Heart right ventricle (tissue), 16 donors: ENCODE measurements around the gene GLB1L3. TPM values are rescaled to one million over a fixed set of nuclear protein-coding genes. Genes with fewer than 3 reads are reported as not detected.
A peak's percentile ranks its signal among the peaks of the same experiment; 100 is the strongest.

Experiments
- ATAC-seq, 8 donors: fragments of 200-7000 bp; cut with Tn5 transposase; one replicate each; pipeline ENCODE4 v1.9.1; 2020; ENCODE audit warnings: mild to moderate bottlenecking in 8 of 8, moderate library complexity in 8 of 8, moderate number of reproducible peaks in 1 of 8
- DNase-seq, 2 donors: peaks; one replicate each; pipeline ENCODE4 v3.0.0-alpha.2; 2020
- H3K27ac ChIP-seq, 10 donors: fragments of 200-600 bp; sonication (generic) in 2 of 10; one replicate each; pipeline versions ENCODE4 v1.5.0 to v1.8.0; 2020 to 2022; ENCODE audit warnings: mild to moderate bottlenecking in 3 of 10
- H3K27me3 ChIP-seq, 7 donors: fragments of 200-600 bp; one replicate each; pipeline ENCODE4 v1.8.0; 2021 to 2022; ENCODE audit warnings: mild to moderate bottlenecking in 2 of 7
- H3K36me3 ChIP-seq, 9 donors: fragments of 200-600 bp; sonication (generic) in 1 of 9; one replicate each; pipeline versions ENCODE4 v1.5.0 to v1.8.0; 2020 to 2022; ENCODE audit warnings: mild to moderate bottlenecking in 2 of 9
- H3K4me1 ChIP-seq, 9 donors: fragments of 200-600 bp; sonication (generic) in 1 of 9; one replicate each; pipeline versions ENCODE4 v1.5.0 to v1.8.0; 2020 to 2022; ENCODE audit warnings: mild to moderate bottlenecking in 4 of 9
- H3K4me3 ChIP-seq, 10 donors: fragments of 200-600 bp; sonication (generic) in 2 of 10; one replicate each; pipeline versions ENCODE4 v1.5.0 to v1.8.0; 2020 to 2022; ENCODE audit warnings: mild to moderate bottlenecking in 7 of 10, moderate library complexity in 2 of 10
- H3K9me3 ChIP-seq, 11 donors: fragments of 200-600 bp in 10 of 11; sonication (generic) in 2 of 11; one replicate each; pipeline versions ENCODE4 v1.5.0 to v1.8.0; 2013 to 2022; ENCODE audit warnings: mild to moderate bottlenecking in 2 of 11, control low read depth in 1 of 11, moderate library complexity in 1 of 11
- whole genome bisulfite sequencing, 2 donors: extraction: QIAGEN DNeasy Blood & Tissue Kit; methylation state at CpG; one replicate each; pipeline ENCODE4 v1.1.7; 2013; ENCODE audit warnings: inconsistent platforms in 1 of 2; 5-methylcytosine and 5-hydroxymethylcytosine counted together
- intact Hi-C, 10 donors: fragments of 100-400 bp; cut with DNase I; formaldehyde crosslinking; loops; one replicate each; pipeline versions ENCODE4 v1.11.1 to v1.14.2; 2022
- polyA plus RNA-seq, 2 donors: library from polyadenylated mRNA; stranded (reverse); fragments of 200-250 nt; gene quantifications; one replicate each; pipeline ENCODE4 v1.2.3, GENCODE V29; 2013
- total RNA-seq, 10 donors: library from RNA; stranded (reverse); fragmentation: NEBNext Ultra II Directional in 3 of 10; extraction: Animal tissue kit (Norgen Biotek cat#: 25700) in 3 of 10; gene quantifications; one replicate each; pipeline versions ENCODE4 v1.2.1 to v1.2.4, GENCODE V29; 2021 to 2023
- TF ChIP-seq, protein P1 (sequence below), 9 donors: fragments of 200-600 bp; sonication (generic) in 2 of 9; IDR thresholded peaks; one replicate each; pipeline versions ENCODE4 v1.5.0 to v1.8.0; 2021 to 2022; ENCODE audit warnings: antibody characterized with exemption in 9 of 9, mild to moderate bottlenecking in 5 of 9, moderate library complexity in 1 of 9
- donor health status: Arrhythmogenic right ventricular cardiomyopathy.
- donor health status: ischemic (EF 13 %, LVEDD 7.1; RV severe dilation, severe dysfunction).
- donor health status: healthy with polysubstance abuse.
- donor health status: DM: no; HTN: yes; CAD: no.
- donor health status: DM: no; HTN: no; CAD: no.
- donor health status: ischemic (EF 25% LVEDD 6.9; RV normal size, moderate dysfunction).
- donor health status: ischemic (EF 25% LVEDD 5.7; RV mildly dilated, moderate dysfunction).
- donor health status: healthy.
- donor health status: DM: yes; HTN: yes; CAD: no.
- donor health status: Ischemic cardiomyopathy.
- donor health status: ischemic (EF 35%, LVEDD 5.7; RV mildly dilated, moderate dysfunction).
- donor health status: nonischemic (EF 11% LVEDD 7.7; RV severe dilation, severe dysfunction).
- donor health status: DM: yes; HTN: yes; CAD: no.
- donor health status: PGD.
- donor health status: ischemic (EF 29% LVEDD 5.4; RV normal size, mild dysfunction).
- donor health status: nonischemic (EF 23%, LVEDD 6.1; RV moderate dilation, normal function).

The GLB1L3 gene
- total and polyA plus RNA-seq, 12 donors = not detected

DNA sequence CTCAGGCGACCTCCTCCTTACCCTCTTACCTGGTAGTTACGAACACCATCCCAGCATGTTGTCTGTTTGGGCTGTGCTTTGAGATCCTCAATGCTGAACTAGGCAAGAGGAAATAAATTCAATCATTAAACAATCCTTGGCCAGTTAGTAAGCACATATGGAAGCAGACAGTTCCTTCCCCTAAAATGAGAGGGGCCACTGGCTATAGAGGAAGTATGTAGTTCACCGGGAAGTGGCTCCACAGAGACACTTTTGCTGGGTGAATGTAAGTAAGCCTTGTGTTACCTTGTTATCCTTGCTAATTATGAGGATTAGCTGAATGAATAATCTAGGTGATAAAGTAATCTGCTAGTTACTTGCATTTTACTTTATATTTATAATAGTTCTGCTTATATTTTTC is 25.9 kb upstream of the GLB1L3 start:
- WGBS, 2 donors = 92% methylated on average over 3 of the region's 3 CpGs
- Histone ChIP-seq H3K27ac (no peak overlapping the region), H3K4me1 (peaks cover 7 to 35% (median 25%) of the 10 kb centered on the region in 9 donors), H3K9me3 (no peaks in the 10 kb centered on the region), H3K36me3 (peaks cover 0 to 64% (median 47%) of the 10 kb centered on the region in 9 donors), H3K27me3 (no peaks in the 10 kb centered on the region), H3K4me3 (no peak overlapping the region)
- TF ChIP-seq, protein P1, sequence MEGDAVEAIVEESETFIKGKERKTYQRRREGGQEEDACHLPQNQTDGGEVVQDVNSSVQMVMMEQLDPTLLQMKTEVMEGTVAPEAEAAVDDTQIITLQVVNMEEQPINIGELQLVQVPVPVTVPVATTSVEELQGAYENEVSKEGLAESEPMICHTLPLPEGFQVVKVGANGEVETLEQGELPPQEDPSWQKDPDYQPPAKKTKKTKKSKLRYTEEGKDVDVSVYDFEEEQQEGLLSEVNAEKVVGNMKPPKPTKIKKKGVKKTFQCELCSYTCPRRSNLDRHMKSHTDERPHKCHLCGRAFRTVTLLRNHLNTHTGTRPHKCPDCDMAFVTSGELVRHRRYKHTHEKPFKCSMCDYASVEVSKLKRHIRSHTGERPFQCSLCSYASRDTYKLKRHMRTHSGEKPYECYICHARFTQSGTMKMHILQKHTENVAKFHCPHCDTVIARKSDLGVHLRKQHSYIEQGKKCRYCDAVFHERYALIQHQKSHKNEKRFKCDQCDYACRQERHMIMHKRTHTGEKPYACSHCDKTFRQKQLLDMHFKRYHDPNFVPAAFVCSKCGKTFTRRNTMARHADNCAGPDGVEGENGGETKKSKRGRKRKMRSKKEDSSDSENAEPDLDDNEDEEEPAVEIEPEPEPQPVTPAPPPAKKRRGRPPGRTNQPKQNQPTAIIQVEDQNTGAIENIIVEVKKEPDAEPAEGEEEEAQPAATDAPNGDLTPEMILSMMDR (IDR thresholded peaks at IDR 0.05) = no peak
- intact Hi-C loops = loop anchor here in 2 of 10 donors (10.0 kb wide), 2 partner anchors 185 to 205 kb away; partner anchors contain the start of gene JAM3 (in 1 of the 2)
- ATAC-seq (no peak), DNase-seq (no peak)

DNA sequence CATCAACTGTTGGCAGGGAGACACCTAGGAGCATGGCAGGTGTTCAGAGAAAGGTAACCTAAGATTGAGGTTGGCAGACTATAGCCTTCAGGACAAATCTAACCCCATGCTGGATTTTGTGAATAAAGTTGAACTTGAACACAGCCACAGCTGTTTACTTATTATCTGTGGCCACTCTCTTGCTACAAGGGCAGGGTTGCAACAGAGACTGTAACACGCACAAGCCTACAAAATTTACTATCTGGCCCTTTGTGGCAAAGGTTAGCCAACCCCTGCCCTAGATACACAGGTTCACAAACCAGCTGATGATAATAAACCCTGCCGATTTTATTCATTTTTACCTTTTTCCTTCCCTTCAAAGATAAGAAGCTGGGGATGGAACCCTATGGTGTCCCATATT is 25.5 kb upstream of the GLB1L3 start:
- no peaks in the 10 kb centered on the region for H3K27me3 ChIP-seq
- WGBS, 2 donors = 89 to 93% methylated on average over 2 of the region's 2 CpGs
- H3K4me3 ChIP-seq = no peak overlapping the region
- peaks cover 0 to 60% (median 42%) of the 10 kb centered on the region in 9 donors for H3K36me3 ChIP-seq
- DNase-seq = no peak
- H3K27ac ChIP-seq = no peak overlapping the region
- peaks cover 7 to 36% (median 25%) of the 10 kb centered on the region in 9 donors for H3K4me1 ChIP-seq
- TF ChIP-seq, protein P1 (IDR thresholded peaks at IDR 0.05) = no peak
- ATAC-seq = no peak
- no peaks in the 10 kb centered on the region for H3K9me3 ChIP-seq
- intact Hi-C loops = loop anchor here in 2 of 10 donors (10.0 kb wide), 2 partner anchors 186 to 206 kb away; partner anchors contain the start of gene JAM3 (in 1 of the 2)

DNA sequence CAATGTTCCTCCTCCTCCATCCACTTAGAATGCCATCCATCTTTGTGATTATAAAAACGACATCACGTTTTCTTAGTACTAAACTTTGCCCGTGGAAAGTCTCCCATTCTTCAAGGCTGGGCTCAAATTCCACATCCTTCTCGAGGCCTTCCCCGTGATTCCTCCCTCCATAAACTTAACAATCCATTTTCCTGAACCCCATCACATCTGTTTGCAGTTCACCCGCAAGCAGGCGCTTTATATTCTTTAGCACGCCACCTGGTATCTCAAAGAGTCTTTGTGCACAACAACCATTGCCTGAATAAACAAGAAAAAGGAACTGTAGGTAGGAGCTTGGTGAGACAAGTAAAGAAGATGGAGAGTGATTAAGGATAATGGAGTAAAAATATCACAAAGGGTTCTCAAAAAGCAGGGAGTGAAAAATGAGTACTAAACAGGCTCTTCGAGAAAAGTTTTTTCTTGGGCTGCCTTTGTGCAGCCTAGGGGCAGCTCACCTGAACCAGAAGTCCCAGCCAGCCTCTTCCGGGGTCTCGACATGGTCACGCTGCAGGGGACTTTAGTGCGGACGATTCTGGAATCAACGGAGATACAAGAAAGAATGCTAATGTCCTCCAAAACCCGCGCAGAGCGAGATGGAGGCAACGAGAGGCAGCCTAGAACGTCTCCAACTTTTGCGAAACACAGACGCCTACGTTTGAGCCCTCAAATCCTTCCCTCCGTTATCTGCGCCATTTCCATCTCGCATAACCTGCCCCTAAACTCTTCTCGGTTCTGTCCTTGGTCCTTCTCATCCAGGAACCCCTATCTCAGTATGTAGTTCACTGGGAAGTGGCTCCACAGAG is 23.6 kb upstream of the GLB1L3 start:
- peak overlapping the region; percentile 82 to 97 (median 93) for H3K4me3 ChIP-seq
- H3K4me1 ChIP-seq = peaks cover 7 to 36% (median 25%) of the 10 kb centered on the region in 9 donors
- H3K27me3 ChIP-seq = no peaks in the 10 kb centered on the region
- DNase-seq = peak in 1 of 2 donors; percentile 18
- no peaks in the 10 kb centered on the region for H3K9me3 ChIP-seq
- peak in 6 of 8 donors; percentile 1 to 32 (median 26) for ATAC-seq
- TF ChIP-seq, protein P1 (IDR thresholded peaks at IDR 0.05) = no peak
- 8 to 9% methylated on average over 27 of the region's 27 CpGs for WGBS, 2 donors
- H3K36me3 ChIP-seq = peaks cover 0 to 52% (median 25%) of the 10 kb centered on the region in 9 donors
- H3K27ac ChIP-seq = peak overlapping the region in 9 of 10 donors; percentile 59 to 86 (median 80)
- intact Hi-C loops = loop anchor here in 5 of 10 donors (1.0 to 10.0 kb wide), 4 partner anchors 28 to 208 kb away; partner anchors contain the start of genes VPS26B (in 5 of the 5) and JAM3 (in 1 of the 5)

DNA sequence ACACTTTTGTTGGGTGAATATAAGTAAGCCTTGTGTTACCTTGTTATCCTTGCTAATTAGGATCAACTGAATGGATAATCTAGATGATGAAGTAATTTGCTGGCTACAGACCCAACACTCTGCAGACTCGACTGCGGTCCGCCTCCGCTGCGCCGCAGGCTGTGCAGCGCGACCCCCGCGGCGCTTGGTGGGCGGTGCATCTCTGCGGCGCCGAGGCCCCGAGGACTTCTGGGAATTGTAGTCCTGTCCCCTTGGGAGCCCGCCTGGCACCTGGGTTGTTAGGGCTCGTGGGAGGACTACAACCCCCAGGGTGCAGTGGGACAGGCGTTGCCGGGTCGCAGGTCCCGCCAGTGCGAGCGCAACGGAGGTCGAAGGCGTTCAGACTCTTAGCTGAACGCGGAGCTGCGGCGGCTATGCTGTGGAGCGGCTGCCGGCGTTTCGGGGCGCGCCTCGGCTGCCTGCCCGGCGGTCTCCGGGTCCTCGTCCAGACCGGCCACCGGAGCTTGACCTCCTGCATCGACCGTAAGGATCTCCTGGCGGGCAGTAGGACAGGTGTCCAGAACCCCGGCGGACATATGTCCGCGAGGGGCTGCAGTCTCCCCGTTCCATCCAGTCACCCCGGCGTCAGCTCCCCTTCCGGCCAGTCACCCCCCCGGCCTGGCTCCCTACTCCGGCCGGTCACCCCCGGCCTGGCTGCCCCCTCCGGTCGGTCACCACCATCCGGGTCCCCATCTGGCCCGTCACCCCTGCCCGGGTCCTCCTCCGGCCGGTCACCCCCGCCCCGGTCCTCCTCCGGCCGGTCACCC is 22.8 kb upstream of the GLB1L3 start, which contains the start of the genes ACAD8 and THYN1:
Gene ACAD8 (plus strand): TSS at position 381 of the 806 bp plus-strand sequence. CDS start 33 bp downstream, at position 414.
Gene THYN1 (minus strand): TSS at position 165 of the 806 bp plus-strand sequence. CDS start 470 bp downstream, outside the sequence.
- no peaks in the 10 kb centered on the region for H3K9me3 ChIP-seq
- H3K27ac ChIP-seq = peak within 1 kb of the TSS; percentile 16 to 86 (median 80)
- TF ChIP-seq, protein P1 (IDR thresholded peaks at IDR 0.05) = peak in 8 of 9 donors; percentile 12 to 64 (median 48)
- no peaks in the 10 kb centered on the region for H3K27me3 ChIP-seq
- peak within 1 kb of the TSS; percentile 82 to 97 (median 93) for H3K4me3 ChIP-seq
- intact Hi-C loops = loop anchor here in 5 of 10 donors (1.0 to 10.0 kb wide), 4 partner anchors 29 to 209 kb away; partner anchors contain the start of genes VPS26B (in 5 of the 5) and JAM3 (in 1 of the 5)
- 1% methylated on average over 69 to 70 of the region's 70 CpGs for WGBS, 2 donors
- H3K36me3 ChIP-seq = peaks cover 0 to 52% (median 20%) of the 10 kb centered on the region in 9 donors
- DNase-seq (peak; percentile 96 to 98), ATAC-seq (peak; percentile 100)
- H3K4me1 ChIP-seq = peaks cover 7 to 36% (median 25%) of the 10 kb centered on the region in 9 donors
